Liver (tissue), 9 donors: ENCODE measurements around the gene MTMR6. TPM values are rescaled to one million over a fixed set of nuclear protein-coding genes. Genes with fewer than 3 reads are reported as not detected.

Experiments used
- DNase-seq: peaks from one replicate; pipeline ENCODE4 v3.0.0-alpha.2; 2017; ENCODE audit warnings: low spot score
- H3K27ac ChIP-seq, 2 donors: one replicate each; pipeline ENCODE4 v1.7.0; 2013; ENCODE audit warnings: inconsistent platforms in 2 of 2, low read length in 2 of 2, control low read depth in 1 of 2, low read depth in 1 of 2, mild to moderate bottlenecking in 1 of 2
- H3K27me3 ChIP-seq, 4 donors: one replicate each; pipeline versions ENCODE4 v1.6.1 to v1.7.0; 2013; ENCODE audit warnings: low read length in 3 of 4, inconsistent platforms in 1 of 4, mild to moderate bottlenecking in 1 of 4, moderate library complexity in 1 of 4; ENCODE audit not compliant: control insufficient read depth in 4 of 4, insufficient read depth in 4 of 4
- H3K36me3 ChIP-seq, 4 donors: one replicate each; pipeline versions ENCODE4 v1.6.1 to v1.7.0; 2013; ENCODE audit warnings: low read length in 3 of 4, mild to moderate bottlenecking in 3 of 4, low read depth in 1 of 4, moderate library complexity in 1 of 4; ENCODE audit not compliant: control insufficient read depth in 4 of 4, insufficient read depth in 3 of 4
- H3K4me1 ChIP-seq, 4 donors: one replicate each; pipeline versions ENCODE4 v1.6.1 to v1.7.0; 2013; ENCODE audit warnings: low read length in 3 of 4, mild to moderate bottlenecking in 3 of 4, moderate library complexity in 1 of 4; ENCODE audit not compliant: control insufficient read depth in 4 of 4, insufficient read depth in 4 of 4
- H3K4me3 ChIP-seq, 3 donors: one replicate each; pipeline versions ENCODE4 v1.6.1 to v1.7.0; 2013; ENCODE audit warnings: low read length in 3 of 3, control low read depth in 1 of 3, low read depth in 1 of 3, mild to moderate bottlenecking in 1 of 3
- H3K9ac ChIP-seq, 2 donors: one replicate each; pipeline ENCODE4 v1.7.0; 2013; ENCODE audit warnings: low read length in 2 of 2, mild to moderate bottlenecking in 2 of 2, moderate library complexity in 2 of 2, control low read depth in 1 of 2, low read depth in 1 of 2
- H3K9me3 ChIP-seq, 4 donors: one replicate each; pipeline versions ENCODE4 v1.6.1 to v1.7.0; 2013; ENCODE audit warnings: low read length in 3 of 4; ENCODE audit not compliant: control insufficient read depth in 4 of 4
- EGR1 ChIP-seq, 2 donors: IDR thresholded peaks; 2 replicates each; pipeline ENCODE4 v1.6.1; 2016 to 2018; ENCODE audit warnings: antibody characterized with exemption in 2 of 2, low read depth in 2 of 2
- FOXA2 ChIP-seq: IDR thresholded peaks from 2 replicates; pipeline ENCODE4 v1.6.1; 2016; ENCODE audit warnings: antibody characterized with exemption
- HNF4A ChIP-seq, 2 donors: conservative IDR thresholded peaks; 2 replicates each; pipeline ENCODE4 v1.6.1; 2016; ENCODE audit warnings: antibody characterized with exemption in 2 of 2, mild to moderate bottlenecking in 2 of 2
- HNF4G ChIP-seq: IDR thresholded peaks from 2 replicates; pipeline ENCODE4 v1.6.1; 2016; ENCODE audit warnings: antibody characterized with exemption
- JUND ChIP-seq, 2 donors: IDR thresholded peaks; 2 replicates each; pipeline ENCODE4 v1.6.1; 2016; ENCODE audit warnings: antibody characterized with exemption in 2 of 2
- MAX ChIP-seq: IDR thresholded peaks from 2 replicates; pipeline ENCODE4 v1.6.1; 2016; ENCODE audit warnings: antibody characterized with exemption
- NR2F2 ChIP-seq: IDR thresholded peaks from 2 replicates; pipeline ENCODE4 v1.6.1; 2016; ENCODE audit warnings: antibody characterized with exemption
- RAD21 ChIP-seq, 2 donors: IDR thresholded peaks; 2 replicates each; pipeline ENCODE4 v1.6.1; 2016; ENCODE audit warnings: antibody characterized with exemption in 2 of 2, mild to moderate bottlenecking in 2 of 2
- RXRA ChIP-seq, 2 donors: IDR thresholded peaks; 2 replicates each; pipeline ENCODE4 v1.6.1; 2017 to 2018; ENCODE audit warnings: antibody characterized with exemption in 2 of 2, mild to moderate bottlenecking in 1 of 2
- SP1 ChIP-seq: IDR thresholded peaks from 2 replicates; pipeline ENCODE4 v1.6.1; 2018; ENCODE audit warnings: antibody characterized with exemption, mild to moderate bottlenecking
- YY1 ChIP-seq: IDR thresholded peaks from 2 replicates; pipeline ENCODE4 v1.6.1; 2016; ENCODE audit warnings: antibody characterized with exemption, mild to moderate bottlenecking
- ZBTB33 ChIP-seq: IDR thresholded peaks from 2 replicates; pipeline ENCODE4 v1.6.1; 2016; ENCODE audit warnings: antibody characterized with exemption
- WGBS: extraction: QIAGEN DNeasy Blood & Tissue Kit; methylation state at CpG from one replicate; pipeline ENCODE4 v1.1.7; 2013; 5-methylcytosine and 5-hydroxymethylcytosine counted together
- polyA plus RNA-seq, 2 donors: library from polyadenylated mRNA; stranded (reverse) in 1 of 2; unstranded in 1 of 2; fragments of 200-250 nt in 1 of 2; fragments of >200 nt in 1 of 2; fragmentation: Nextera tagmentation in 1 of 2; extraction: Ambion mirVana in 1 of 2; gene quantifications; one replicate each; pipeline versions ENCODE4 v1.2.1 to v1.2.3, GENCODE V29; 2013 to 2015
- total RNA-seq, 2 donors: library from RNA; depleted of rRNA; stranded (reverse); fragments of >200 nt; gene quantifications; one replicate each; pipeline ENCODE4 v1.2.3, GENCODE V29; 2014
- TF ChIP-seq, protein P1 (sequence below): fragments of 150-350 bp; IDR thresholded peaks from 2 replicates; pipeline ENCODE4 v1.5.1; 2017; ENCODE audit warnings: improper control_type of control experiment, low read depth, low read length; ENCODE audit not compliant: missing input control
- TF ChIP-seq, protein P2 (sequence below): IDR thresholded peaks from 2 replicates; pipeline ENCODE4 v1.6.1; 2016; ENCODE audit warnings: antibody characterized with exemption
- donor health status: healthy.
- donor health status: healthy.
- donor health status: healthy.
- donor health status: healthy.
- donor health status: healthy.

Gene MTMR6
- total and polyA plus RNA-seq, 4 donors: 5.3 to 12.6 (median 7.6) TPM

DNA sequence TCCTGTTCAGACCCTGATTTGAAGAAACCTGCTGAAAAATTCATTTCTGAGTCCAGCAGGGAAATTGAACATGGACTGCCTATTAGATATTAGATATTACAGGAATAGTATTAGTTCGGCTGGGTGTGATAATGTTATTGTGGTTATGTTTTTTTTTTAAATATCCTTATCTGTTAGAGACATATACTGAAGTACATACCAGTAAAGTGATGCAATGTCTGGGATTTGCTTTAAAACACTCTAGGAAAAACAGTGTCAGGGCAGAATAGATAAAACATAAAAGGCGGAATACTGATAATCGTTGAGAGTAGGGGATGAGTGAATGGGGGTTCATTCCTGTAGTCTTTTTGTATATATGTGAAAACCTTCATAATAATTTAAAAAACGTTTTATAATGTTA, 86.5 kb downstream of the MTMR6 start:
- Histone ChIP-seq H3K9ac (no peak overlapping the region), H3K9me3 (no peaks in the 10 kb centered on the region), H3K4me1 (no peaks in the 10 kb centered on the region), H3K27me3 (no peaks in the 10 kb centered on the region), H3K36me3 (no peaks in the 10 kb centered on the region), H3K4me3 (no peak overlapping the region), H3K27ac (no peak overlapping the region)
- DNase-seq: no peak
- WGBS: 52% methylated on average over 4 of the region's 4 CpGs
- TF ChIP-seq SP1: no peak
- TF ChIP-seq, protein P1, sequence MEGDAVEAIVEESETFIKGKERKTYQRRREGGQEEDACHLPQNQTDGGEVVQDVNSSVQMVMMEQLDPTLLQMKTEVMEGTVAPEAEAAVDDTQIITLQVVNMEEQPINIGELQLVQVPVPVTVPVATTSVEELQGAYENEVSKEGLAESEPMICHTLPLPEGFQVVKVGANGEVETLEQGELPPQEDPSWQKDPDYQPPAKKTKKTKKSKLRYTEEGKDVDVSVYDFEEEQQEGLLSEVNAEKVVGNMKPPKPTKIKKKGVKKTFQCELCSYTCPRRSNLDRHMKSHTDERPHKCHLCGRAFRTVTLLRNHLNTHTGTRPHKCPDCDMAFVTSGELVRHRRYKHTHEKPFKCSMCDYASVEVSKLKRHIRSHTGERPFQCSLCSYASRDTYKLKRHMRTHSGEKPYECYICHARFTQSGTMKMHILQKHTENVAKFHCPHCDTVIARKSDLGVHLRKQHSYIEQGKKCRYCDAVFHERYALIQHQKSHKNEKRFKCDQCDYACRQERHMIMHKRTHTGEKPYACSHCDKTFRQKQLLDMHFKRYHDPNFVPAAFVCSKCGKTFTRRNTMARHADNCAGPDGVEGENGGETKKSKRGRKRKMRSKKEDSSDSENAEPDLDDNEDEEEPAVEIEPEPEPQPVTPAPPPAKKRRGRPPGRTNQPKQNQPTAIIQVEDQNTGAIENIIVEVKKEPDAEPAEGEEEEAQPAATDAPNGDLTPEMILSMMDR: no peak
- no peak for TF ChIP-seq RAD21 (IDR thresholded peaks at IDR 0.05)

- Histone ChIP-seq H3K36me3 (no peaks in the 10 kb centered on the region), H3K27ac (no peak overlapping the region), H3K9me3 (peaks cover 0 to 2% (median 0%) of the 10 kb centered on the region in 4 donors), H3K4me1 (no peaks in the 10 kb centered on the region), H3K9ac (no peak overlapping the region), H3K27me3 (no peaks in the 10 kb centered on the region), H3K4me3 (no peak overlapping the region)
- no peak for DNase-seq
- TF ChIP-seq RXRA (IDR thresholded peaks at IDR 0.05) (no peak), MAX (no peak)
- 82% methylated on average over 5 of the region's 5 CpGs for WGBS
Measured at GRCh38 chr13:25198647-25199046, 88.6 kb downstream of the MTMR6 start.

- H3K27me3 ChIP-seq: peaks cover 0 to 3% (median 0%) of the 10 kb centered on the region in 4 donors
- peaks cover 0 to 2% (median 0%) of the 10 kb centered on the region in 4 donors for H3K9me3 ChIP-seq
- no peak overlapping the region for H3K9ac ChIP-seq
- H3K27ac ChIP-seq: no peak overlapping the region
- DNase-seq: no peak
- TF ChIP-seq FOXA2 (no peak), HNF4A (conservative IDR thresholded peaks at IDR 0.05) (no peak), JUND (IDR thresholded peaks at IDR 0.05) (no peak), NR2F2 (no peak), HNF4G (no peak), EGR1 (IDR thresholded peaks at IDR 0.05; ENCODE audit: low read depth in 2 of 2) (no peak), ZBTB33 (no peak), RAD21 (IDR thresholded peaks at IDR 0.05) (no peak), YY1 (no peak), MAX (no peak)
- TF ChIP-seq, protein P1: no peak
- TF ChIP-seq, protein P2, sequence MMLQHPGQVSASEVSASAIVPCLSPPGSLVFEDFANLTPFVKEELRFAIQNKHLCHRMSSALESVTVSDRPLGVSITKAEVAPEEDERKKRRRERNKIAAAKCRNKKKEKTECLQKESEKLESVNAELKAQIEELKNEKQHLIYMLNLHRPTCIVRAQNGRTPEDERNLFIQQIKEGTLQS: no peak
- no peak overlapping the region for H3K4me3 ChIP-seq
- no peaks in the 10 kb centered on the region for H3K4me1 ChIP-seq
- H3K36me3 ChIP-seq: no peaks in the 10 kb centered on the region
- 85% methylated on average over 11 of the region's 11 CpGs for WGBS
Measured at GRCh38 chr13:25196971-25197370, 90.3 kb downstream of the MTMR6 start.
